NCI-H226 (cell line): ENCODE results near the gene KCTD11.
"Not testable (repeated sequence)": the region's sequence is repeated elsewhere in the genome, so short reads cannot be mapped to it uniquely, and the experiment has no call there.

Experiments
- DNase-seq: peaks from one replicate; pipeline ENCODE4 v3.0.0-alpha.2; 2015

The KCTD11 gene

GRCh38 chr17:7347630-7348477 lies 4.1 kb upstream of the KCTD11 start:
- DNase-seq = no peak

GRCh38 chr17:7348478-7349242 lies 3.3 kb upstream of the KCTD11 start:
- no peak for DNase-seq

- no peak for DNase-seq
Observed at GRCh38 chr17:7352503-7352889, 534 bp downstream of the KCTD11 start.

- DNase-seq = no peak
Observed at GRCh38 chr17:7352910-7353635, 1.1 kb downstream of the KCTD11 start.

GRCh38 chr17:7354262-7354843 lies 2.4 kb downstream of the KCTD11 start:
- DNase-seq = peak; percentile 37

- peak; percentile 22 for DNase-seq
Observed at GRCh38 chr17:7355053-7355452, 3.1 kb downstream of the KCTD11 start, which contains the start of gene TMEM95. Gene TMEM95, plus strand, starts transcription at chr17:7355156. Its CDS starts 49 bp downstream, at chr17:7355205.

GRCh38 chr17:7355573-7355972 lies 3.6 kb downstream of the KCTD11 start:
- DNase-seq = no peak

- DNase-seq = peak; percentile 69
Observed at GRCh38 chr17:7356072-7356549, 4.1 kb downstream of the KCTD11 start.

- DNase-seq = no peak
Observed at GRCh38 chr17:7356756-7357155, 4.8 kb downstream of the KCTD11 start.

GRCh38 chr17:7357381-7357780 lies 5.4 kb downstream of the KCTD11 start:
- DNase-seq = no peak

- no peak for DNase-seq
Observed at GRCh38 chr17:7361906-7362305, 9.9 kb downstream of the KCTD11 start.

- peak; percentile 79 for DNase-seq
Observed at GRCh38 chr17:7363311-7363710, 11.3 kb downstream of the KCTD11 start.

GRCh38 chr17:7365963-7366362 lies 14.0 kb downstream of the KCTD11 start:
- DNase-seq = not testable (repeated sequence)

- no peak for DNase-seq
Observed at GRCh38 chr17:7367083-7367482, 15.1 kb downstream of the KCTD11 start.

GRCh38 chr17:7367918-7368598 lies 16.1 kb downstream of the KCTD11 start:
- DNase-seq = no peak

- DNase-seq = not testable (repeated sequence)
Observed at GRCh38 chr17:7368599-7368994, 16.6 kb downstream of the KCTD11 start.

GRCh38 chr17:7369825-7370224 lies 17.9 kb downstream of the KCTD11 start:
- DNase-seq = no peak

- DNase-seq = no peak
Observed at GRCh38 chr17:7370853-7371252, 18.9 kb downstream of the KCTD11 start.

GRCh38 chr17:7374353-7374752 lies 22.4 kb downstream of the KCTD11 start:
- DNase-seq = no peak

GRCh38 chr17:7379134-7379533 lies 27.2 kb downstream of the KCTD11 start:
- DNase-seq = no peak

GRCh38 chr17:7380321-7380720 lies 28.4 kb downstream of the KCTD11 start:
- DNase-seq = peak; percentile 59
